Measurements from ENCODE around the gene PLA2G4A.

GRCh38 chr1:186819563-186819962 lies 9.2 kb upstream of the PLA2G4A start:
- TF ChIP-seq POLR2AphosphoS5 (IDR thresholded peaks at IDR 0.05; ENCODE audit: borderline replicate concordance, low read depth, low read length): no peak
- TF ChIP-seq EZH2 (IDR thresholded peaks at IDR 0.05): no peak
- TF ChIP-seq FOXP2 (optimal IDR thresholded peaks at IDR 0.05; ENCODE audit: control extremely low read depth, extremely low read length, insufficient read depth): no peak

Data from SK-N-MC (cell line).